AG04449 (cell line): ENCODE results near the gene PDZD2.

Experiments
- CTCF ChIA-PET: fragments of 350-600 bp; formaldehyde crosslinking; extraction: SDS; loops from one replicate; lab custom pipeline; 2021; ENCODE audit warnings: antibody characterized with exemption; lab: Yijun Ruan, JAX
- POLR2A ChIA-PET: fragments of 400-600, 350-600 bp; formaldehyde crosslinking; extraction: SDS; loops from one replicate; lab custom pipeline; 2020; ENCODE audit warnings: antibody characterized with exemption, inconsistent platforms; lab: Yijun Ruan, JAX
- DNase-seq: peaks from one replicate; pipeline ENCODE4 v3.0.0-alpha.2; 2010; ENCODE audit warnings: low read depth, low spot score
- H3K4me3 ChIP-seq: 2 replicates; pipeline ENCODE4 v1.5.1; 2011; ENCODE audit warnings: low read depth, mild to moderate bottlenecking, control low read depth, low read length
- TF ChIP-seq, protein P1 (sequence below): IDR thresholded peaks from one replicate; pipeline ENCODE4 v1.5.1; 2011; ENCODE audit warnings: mild to moderate bottlenecking, moderate library complexity, low read length, control low read depth, inconsistent platforms; ENCODE audit not compliant: insufficient read depth; ENCODE audit errors: missing control alignments

The PDZD2 gene

DNA sequence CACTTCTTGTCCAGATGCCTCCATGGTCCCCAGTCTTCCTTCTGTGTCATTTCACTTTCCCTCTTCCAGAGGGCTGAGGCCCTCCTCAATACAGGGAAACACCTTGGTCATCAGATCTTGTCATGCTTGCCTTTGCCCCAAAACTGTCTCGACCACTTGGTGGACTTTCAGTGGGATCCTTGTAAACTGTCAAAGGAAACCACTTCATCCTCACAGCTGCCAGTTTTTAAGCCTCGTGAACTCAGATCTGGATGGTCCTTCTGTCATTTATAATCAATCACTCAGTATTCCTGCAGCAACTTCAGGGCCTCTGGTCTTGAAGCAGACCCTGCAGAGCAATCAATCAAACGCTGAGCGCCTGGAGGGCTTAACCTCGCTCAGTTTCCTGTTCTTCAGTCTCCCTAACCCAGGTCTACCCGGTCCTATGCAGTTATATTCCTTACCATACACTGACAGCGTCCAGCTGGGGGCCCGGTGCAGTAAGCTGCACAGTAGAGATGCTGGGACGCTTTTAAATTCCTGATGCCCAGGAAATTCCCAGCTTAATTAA is 460.6 kb downstream of the PDZD2 start:
- CTCF ChIA-PET, result interaction anchor here (1.2 to 1.6 kb wide), 3 partner anchors 9 to 272 kb away, joined by 3 to 5 read pairs (median 4); no protein-coding TSS in a partner anchor
- POLR2A ChIA-PET, result no interaction called here
- TF ChIP-seq, protein P1, sequence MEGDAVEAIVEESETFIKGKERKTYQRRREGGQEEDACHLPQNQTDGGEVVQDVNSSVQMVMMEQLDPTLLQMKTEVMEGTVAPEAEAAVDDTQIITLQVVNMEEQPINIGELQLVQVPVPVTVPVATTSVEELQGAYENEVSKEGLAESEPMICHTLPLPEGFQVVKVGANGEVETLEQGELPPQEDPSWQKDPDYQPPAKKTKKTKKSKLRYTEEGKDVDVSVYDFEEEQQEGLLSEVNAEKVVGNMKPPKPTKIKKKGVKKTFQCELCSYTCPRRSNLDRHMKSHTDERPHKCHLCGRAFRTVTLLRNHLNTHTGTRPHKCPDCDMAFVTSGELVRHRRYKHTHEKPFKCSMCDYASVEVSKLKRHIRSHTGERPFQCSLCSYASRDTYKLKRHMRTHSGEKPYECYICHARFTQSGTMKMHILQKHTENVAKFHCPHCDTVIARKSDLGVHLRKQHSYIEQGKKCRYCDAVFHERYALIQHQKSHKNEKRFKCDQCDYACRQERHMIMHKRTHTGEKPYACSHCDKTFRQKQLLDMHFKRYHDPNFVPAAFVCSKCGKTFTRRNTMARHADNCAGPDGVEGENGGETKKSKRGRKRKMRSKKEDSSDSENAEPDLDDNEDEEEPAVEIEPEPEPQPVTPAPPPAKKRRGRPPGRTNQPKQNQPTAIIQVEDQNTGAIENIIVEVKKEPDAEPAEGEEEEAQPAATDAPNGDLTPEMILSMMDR, result no peak
- no peak overlapping the region for H3K4me3 ChIP-seq
- no peak for DNase-seq

GRCh38 chr5:32100230-32100629 is 461.3 kb downstream of the PDZD2 start:
- ChIA-PET CTCF (interaction anchor here (1.6 kb wide), 1 partner anchor 23 kb away, joined by 4 read pairs; no protein-coding TSS in a partner anchor), POLR2A (no interaction called here)
- TF ChIP-seq, protein P1, result no peak
- DNase-seq, result no peak
- no peak overlapping the region for H3K4me3 ChIP-seq

DNA sequence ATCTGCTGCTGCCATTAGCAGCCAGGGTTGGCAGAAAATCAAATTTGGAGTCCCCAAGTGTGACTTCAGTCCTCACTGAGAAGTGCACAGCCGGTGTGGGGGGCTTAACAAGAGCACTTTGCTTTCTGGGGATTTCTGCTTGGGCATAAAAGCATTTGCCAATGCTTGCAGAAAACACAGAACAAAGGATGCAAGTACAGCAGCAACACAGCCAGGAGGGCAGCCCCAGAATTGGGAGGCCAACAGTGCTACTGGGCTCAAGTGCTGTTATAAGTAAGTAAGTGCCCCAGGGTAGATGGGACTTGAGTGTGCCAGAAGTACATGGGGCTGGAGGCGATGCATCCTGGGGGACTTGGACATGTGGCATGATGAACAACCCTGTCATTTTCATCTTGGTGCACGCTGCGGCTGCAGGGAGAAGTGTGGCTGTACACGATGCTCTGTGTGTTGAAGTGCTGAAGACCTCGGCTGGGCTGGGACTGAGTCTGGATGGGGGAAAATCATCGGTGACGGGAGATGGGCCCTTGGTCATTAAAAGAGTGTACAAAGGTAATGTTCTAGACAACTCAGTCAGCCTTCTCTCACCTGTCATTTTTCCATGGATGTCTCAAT is 461.9 kb downstream of the PDZD2 start:
- ChIA-PET POLR2A (no interaction called here), CTCF (no interaction called here)
- TF ChIP-seq, protein P1, result no peak
- no peak overlapping the region for H3K4me3 ChIP-seq
- DNase-seq, result no peak

DNA sequence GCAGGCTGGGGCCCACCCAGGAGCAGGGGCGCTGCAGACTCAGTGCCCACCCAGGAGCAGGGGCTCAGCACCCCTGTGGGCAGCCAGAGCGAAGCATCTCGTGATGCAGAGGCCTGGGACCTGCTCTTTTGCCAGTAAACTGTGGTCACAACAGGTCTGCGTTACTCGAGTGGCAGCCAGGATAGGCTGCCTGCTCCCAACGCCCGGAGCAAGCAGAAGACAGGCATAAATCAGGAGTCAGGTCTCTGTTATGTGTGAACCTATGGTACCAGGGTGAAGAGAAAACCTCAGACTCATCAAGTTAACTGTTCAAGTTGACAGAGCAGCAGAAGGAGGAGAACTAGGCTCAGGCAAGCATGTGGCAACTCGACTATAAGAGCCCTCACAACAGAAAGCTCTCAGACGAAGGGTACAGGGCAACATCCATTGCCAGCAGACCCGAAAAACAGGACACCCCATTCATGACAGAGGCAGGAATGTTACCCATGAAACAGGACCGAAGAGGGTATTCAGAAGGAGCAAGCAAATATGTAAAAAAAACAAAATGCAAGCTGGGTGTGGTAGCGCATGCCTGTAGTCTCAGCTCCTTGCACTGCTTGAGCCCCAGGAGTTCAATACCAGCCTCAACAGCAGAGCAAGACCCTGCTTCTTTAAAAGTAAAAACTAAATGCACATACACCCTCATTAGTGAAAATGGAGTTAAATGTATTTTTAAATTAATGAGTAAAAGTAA is 463.5 kb downstream of the PDZD2 start:
- CTCF ChIA-PET, result interaction anchor here (0.8 kb wide), 1 partner anchor 13 kb away, joined by 3 read pairs; no protein-coding TSS in a partner anchor

GRCh38 chr5:32103521-32103920 is 464.6 kb downstream of the PDZD2 start:
- CTCF ChIA-PET, result interaction anchor here (4.2 kb wide), 1 partner anchor 10 kb away, joined by 22 read pairs; no protein-coding TSS in a partner anchor

More for the DNA sequence above, 463.5 kb downstream of the PDZD2 start:
- no peak for DNase-seq
- H3K4me3 ChIP-seq, result no peak overlapping the region
- POLR2A ChIA-PET, result interaction anchor here (0.6 kb wide), 1 partner anchor 35 kb away, joined by 4 read pairs; no protein-coding TSS in a partner anchor
- TF ChIP-seq, protein P1, result no peak

More at GRCh38 chr5:32103521-32103920, 464.6 kb downstream of the PDZD2 start:
- H3K4me3 ChIP-seq, result no peak overlapping the region
- no peak for DNase-seq
- TF ChIP-seq, protein P1, result no peak
- POLR2A ChIA-PET, result no interaction called here
